GM18508 (cell line): ENCODE results near the gene RIMS3.
"Not testable (repeated sequence)": the region's sequence is repeated elsewhere in the genome, so short reads cannot be mapped to it uniquely, and the experiment has no call there.

Experiments used
- ATAC-seq: cut with Tn5 transposase; IDR thresholded peaks from one replicate; pipeline ENCODE4 v1.9.1; 2021; ENCODE audit warnings: moderate number of reproducible peaks; ENCODE audit not compliant: insufficient read depth, unreplicated experiment

RIMS3 gene

DNA sequence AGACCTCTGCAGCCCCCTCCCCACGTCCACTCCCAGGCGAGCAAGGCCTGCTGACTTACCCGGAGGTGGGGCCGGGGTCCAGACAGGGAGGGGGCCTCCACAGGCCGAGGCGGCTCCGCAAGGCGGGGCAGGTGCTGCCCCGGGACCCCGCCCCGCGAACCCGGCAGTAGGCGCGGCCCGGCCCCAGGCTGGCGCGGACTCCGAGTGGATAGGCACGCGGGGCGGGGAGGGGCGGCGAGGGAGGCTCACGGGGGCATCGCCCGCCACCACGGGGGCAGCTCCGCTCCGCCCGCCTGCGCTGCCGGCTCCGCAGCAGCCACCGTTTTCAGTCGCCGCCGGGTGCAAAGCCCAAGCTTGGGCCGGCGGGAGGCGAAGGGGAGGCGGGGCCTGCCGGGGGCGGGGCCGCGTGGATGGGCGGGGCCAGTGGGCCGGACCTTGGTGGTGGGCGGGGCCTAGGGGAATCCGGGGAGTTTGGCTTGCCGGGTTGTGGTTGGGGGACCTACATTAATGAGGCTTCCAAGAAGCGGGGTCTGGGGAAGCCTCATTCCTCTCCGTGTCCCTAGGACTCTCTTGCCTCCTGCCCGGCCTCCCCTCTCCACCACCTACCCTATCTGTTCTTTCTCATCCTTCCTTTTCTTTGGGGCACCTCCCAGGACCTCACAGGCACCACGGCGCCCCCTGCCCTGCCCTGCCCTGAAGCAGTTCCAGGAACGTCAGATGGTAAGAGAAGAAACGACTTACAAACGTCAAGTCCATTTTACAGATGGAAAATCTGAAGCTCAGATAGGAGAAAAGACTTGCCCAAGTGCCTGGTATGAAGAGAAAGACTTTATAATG lies at the start of gene RIMS3:
Gene RIMS3 (minus strand): TSS at position 348 of the 837 bp plus-strand sequence. CDS start 23,757 bp downstream, outside the sequence.
- ATAC-seq = no peak

DNA sequence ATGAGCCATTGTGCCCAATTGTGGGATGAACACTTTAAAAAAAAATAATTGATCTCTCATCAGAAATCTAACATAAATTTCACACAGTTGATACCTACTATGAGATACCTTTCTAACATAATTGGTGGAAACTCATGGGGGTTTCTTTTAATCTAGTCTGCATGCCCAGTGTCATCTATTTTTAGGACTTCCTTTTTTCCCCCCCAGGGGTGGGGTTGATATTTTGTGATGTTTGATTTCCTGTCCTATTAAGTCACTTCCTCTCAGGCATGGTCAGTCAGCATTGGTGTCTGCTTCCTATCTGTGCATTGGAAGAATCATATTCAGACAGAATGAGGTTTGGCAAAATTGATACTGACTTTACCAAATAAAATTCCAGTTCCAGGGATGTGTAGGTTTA lies 47.5 kb upstream of the RIMS3 start:
- no peak for ATAC-seq

GRCh38 chr1:40712405-40712944 lies 47.0 kb upstream of the RIMS3 start:
- ATAC-seq = no peak

- ATAC-seq = no peak
Observed at GRCh38 chr1:40711465-40712404, 46.3 kb upstream of the RIMS3 start.

DNA sequence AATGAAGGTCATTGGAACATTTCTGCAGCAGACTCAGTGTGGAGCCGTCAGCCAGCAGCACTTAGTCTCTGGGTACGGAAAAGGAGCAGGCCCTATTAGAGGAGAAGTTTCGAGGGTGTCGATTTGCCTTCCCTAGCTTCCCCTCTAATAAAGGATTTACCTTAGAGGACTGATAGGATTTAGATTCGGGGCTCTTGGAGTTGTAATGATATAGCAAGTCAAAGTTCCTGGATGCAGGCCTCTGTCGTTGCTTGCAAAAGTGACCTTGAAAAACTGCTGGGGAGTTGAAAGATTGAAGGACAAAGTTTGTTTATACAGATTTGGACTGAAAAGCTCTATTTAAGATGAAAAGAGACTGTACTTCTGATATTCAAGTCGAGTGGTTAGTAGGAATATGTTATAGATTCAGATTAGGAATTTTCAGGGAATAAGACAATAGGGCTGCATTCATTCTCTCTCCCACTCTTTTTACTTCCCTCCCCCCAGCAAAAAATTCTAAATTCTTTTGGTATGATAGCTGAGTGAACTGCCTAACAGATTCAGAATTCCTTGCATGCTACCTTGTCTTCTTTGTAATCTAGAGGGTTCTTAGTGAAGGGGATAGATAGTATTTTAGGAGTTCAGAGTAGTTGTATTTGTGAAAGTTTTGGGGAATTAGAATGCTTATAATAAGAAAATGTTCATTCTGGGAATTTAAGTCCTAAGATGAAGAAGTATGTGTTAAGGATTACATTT lies 45.3 kb upstream of the RIMS3 start:
- ATAC-seq = no peak

- ATAC-seq = no peak
Observed at GRCh38 chr1:40709802-40710278, 44.4 kb upstream of the RIMS3 start.

DNA sequence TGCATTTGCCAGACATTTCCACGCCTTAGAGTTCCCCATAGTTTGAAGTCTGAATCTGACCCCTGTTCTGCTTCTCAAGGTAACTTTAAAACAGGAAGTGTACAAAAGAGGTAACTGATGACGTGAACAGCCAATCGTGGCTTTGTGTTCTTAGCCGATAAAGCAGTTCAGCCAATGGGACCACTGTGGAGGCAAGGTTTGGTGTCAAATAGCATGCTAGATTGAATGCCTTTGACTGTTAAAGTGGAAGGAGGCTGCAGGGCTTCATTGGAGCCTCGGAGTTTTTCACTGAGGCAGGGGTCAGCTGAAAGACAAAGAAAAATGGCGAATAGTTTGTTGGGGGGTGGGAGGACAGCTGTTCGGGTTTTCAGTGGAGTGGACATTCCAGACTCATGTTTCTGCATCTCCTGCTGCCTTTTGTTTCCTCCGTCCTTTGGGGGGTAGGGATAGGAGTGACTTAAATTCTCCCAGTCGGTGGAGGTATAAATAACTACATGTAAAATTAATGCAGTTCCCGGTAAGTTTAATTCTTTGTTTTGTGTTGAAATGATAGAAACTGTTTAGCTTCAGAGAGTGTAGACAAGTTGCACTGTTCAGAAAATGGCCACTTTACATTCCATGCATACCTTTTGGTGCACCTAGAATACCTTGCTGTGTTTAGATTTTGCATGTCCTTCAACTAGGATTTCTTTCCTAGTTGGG lies 43.8 kb upstream of the RIMS3 start:
- ATAC-seq = peak; percentile 51

GRCh38 chr1:40708750-40709099 lies 43.2 kb upstream of the RIMS3 start:
- ATAC-seq = peak; percentile 34

DNA sequence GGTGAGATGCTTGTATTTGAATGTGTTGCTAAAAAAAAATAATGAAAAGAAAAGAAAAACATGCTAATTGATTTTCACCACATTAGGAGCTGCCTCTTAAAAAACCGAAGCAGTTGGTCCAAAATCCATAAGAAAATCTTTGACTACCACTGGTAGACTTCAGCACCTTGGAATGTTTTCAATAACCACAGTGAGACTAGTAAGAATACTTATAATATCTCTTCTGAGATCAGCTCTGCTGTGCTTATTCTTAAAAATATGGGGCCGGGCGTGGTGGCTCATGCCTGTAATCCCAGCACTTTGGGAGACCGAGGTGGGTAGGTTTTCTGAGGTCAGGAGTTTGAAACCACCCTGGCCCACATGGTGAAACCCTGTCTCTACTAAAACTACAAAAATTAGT lies 41.1 kb upstream of the RIMS3 start:
- no peak for ATAC-seq

DNA sequence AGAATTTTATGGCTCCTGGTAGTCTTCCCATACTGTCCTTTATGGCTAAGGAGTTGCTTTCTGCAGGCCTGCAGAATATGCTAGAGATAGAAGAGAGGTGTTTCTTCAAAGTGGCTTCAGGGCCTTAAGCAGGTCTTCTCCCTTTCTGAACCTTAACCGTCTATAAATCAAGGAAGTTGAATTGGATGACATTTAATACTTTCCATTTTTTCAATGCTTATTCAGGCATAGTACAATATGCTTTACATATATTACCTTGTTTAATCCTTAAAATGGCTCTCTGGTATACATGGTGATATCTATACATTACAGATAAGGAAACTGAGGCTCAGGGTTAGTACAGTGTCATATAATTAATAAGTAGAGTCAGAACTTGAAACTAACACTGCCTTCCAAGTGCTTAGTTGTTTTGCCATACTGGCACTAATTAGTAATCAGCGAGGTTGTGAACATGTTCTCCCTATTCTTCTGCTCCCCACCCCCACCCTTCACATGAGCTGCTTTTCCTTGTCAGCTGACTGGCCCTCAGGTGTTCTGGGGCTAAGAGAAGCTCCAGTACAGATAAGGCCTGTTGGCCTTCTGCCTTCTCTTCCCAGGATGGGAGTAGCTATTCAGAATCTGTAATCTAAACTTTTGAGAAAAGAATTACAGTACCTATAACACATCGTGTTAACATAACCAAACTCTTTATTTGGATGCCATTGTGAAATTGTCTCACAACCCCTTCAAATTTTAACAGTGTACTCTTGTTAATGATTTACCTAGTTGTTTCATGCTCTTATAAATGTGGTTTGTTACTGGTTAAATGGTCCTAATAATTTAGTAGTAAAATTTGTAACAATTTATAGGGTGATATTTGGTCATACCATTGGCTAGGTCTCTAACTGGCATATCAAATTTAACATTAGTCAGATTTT lies 39.6 kb upstream of the RIMS3 start:
- no peak for ATAC-seq

DNA sequence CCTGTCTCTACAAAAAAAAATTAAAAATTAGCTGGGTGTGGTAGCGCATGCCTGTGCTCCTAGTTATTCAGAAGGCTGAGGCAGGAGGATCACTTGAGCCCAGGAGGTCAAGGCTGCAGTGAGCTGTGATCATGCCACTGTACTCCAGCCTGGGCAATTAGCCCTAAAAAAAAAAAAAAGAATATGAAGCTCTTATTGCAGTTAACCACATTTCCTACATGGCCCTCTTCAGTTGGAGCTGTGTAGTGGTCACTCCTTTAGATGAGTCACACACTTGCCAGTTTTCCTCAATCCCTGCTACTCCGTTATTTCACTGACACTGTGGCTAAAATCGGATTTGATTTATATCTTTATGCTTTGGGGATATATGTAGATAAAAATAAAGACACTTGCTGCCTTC lies 37.8 kb upstream of the RIMS3 start:
- no peak for ATAC-seq

DNA sequence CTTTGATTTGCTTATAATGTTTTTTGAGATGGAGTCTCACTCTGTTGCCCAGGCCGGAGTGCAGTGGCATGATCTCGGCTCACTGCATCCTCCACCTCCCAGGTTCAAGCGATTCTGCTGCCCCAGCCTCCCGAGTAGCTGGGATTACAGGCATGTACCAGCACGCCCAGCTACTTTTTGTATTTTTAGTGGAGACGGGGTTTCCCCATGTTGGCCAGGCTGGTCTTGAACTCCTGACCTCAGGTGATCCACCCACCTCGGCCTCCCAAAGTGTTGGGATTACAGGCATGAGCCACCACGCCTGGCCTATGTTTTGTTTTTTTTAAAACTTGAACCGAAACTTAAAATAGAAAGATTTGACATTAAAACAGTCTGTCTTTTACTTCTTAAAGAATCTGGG lies 37.3 kb upstream of the RIMS3 start:
- ATAC-seq = not testable (repeated sequence)

GRCh38 chr1:40701684-40702083 lies 36.2 kb upstream of the RIMS3 start:
- no peak for ATAC-seq

DNA sequence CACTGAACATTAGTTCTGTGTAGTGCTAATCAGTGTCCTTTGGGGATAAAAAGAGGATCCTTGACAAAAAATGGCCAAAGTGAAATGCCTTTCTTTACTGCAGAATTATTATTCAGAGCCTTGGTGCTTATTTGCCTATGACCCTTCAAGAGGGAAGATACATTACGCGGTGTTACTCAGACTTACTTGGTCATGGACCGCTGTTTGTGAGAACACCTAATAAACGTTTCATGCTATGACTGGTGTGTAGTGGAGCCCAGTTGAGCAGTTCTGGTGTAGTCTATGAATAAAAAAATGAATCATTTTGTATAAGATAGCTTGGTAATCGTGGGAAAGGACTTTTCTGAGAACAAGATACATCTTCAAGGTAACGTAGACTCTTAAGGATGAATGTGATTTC lies 34.3 kb upstream of the RIMS3 start:
- ATAC-seq = no peak

DNA sequence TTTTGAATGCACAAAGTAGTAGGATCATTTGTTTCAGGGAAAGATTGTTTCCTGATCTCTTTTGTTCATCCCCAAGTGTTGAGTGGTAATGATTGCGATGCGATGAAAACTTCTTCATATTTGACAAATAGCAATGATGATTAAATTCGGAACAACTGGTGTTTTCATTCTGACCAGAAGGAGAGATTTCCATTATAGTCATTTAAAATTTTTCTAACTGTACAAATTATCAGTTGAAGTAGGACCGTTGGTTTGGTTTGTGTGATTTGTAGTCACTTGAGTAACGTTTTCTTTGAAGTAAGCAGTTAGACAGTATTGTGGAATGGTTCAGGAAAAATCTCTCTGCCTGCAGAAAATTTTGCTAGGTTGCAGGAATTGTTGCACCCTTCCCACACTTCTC lies 32.0 kb upstream of the RIMS3 start:
- no peak for ATAC-seq

GRCh38 chr1:40696294-40696693 lies 30.8 kb upstream of the RIMS3 start:
- ATAC-seq = no peak

GRCh38 chr1:40694353-40694874 lies 28.9 kb upstream of the RIMS3 start:
- no peak for ATAC-seq

GRCh38 chr1:40693425-40693824 lies 27.9 kb upstream of the RIMS3 start:
- no peak for ATAC-seq
